ENCODE results near the gene IL34.

Gene IL34

GRCh38 chr16:70678121-70678897 lies 31.9 kb downstream of the IL34 start:
- ATAC-seq: no peak

DNA sequence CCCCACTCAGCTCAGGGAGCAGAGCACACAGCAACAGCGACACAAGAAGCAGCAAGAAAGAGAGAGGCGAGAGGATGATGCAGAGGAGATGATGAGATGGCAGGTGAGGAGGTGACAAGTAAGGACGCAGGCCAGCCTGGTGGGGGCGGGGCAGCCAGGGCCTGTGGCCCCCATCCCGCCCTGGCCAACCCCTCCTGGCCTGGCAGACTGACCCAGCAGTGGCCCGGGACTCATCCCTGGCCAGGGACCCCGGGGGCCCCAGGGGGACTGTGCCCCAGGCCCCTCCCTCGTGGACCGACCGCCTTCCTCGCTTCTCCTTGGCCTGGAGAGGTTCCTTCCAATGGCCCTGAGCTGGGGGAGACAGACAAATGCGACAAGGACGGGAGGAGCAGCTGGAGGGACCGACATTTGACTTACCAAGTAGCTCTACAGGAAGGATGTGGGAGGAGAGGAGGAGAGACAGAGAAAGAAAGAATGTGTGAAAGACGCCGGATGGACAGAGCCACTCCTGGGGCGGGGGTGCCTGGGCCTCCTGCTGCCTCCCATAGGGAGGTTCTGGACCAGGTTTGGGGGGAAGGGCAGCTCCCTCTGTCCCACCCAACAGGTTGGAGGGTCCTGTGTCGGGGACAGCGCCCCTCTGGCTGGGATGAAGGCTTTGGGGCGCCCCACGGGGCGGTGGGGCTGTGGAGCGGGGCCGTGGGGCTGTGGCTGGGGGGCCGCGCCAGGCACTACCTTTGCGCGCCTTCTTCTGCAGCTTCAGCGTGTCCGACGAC lies 32.7 kb downstream of the IL34 start:
- DNase-seq (no peak), ATAC-seq (no peak)

More at GRCh38 chr16:70678121-70678897, 31.9 kb downstream of the IL34 start:
- DNase-seq: no peak

DNA sequence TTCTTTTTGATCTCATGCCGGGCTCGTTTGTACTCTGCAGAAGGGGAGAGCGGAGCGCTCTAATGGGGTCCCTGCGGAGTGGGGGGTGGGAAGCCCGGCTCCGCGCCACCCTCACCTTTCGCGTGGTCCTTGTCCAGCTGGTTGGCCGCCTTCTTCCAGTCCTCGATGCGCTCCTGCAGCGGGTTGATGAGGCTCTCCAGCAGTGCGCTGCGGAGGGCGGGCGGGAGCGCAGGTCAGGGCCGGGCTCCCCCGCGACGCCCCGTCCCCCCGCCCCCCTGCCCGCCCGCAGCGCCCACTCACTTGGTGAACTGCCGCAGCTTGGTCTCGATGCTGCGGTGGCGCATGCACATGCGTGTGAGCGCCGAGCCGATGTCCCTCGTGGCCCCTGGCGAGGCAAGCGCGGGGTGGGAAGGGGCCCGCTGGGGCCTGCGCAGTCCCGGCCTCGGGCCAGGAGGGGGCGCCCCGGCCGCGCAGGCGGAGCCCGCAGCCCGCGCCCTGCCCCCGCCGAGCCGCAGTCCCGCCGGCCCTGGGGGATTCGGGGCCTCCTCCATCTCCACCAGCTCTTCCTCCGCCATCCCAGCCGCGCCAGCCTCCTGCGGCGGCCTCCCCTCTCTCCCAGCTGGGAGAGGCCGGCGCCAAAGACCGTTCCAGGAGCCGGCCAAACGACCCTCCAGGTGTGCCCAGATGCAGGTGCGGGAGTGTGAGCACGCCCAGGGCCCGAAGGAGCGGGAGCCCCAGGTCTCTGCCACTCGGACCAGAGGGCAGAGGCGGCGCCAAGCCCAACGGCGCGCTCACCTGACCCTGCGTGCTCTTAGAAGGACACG lies 33.5 kb downstream of the IL34 start:
- DNase-seq (peak; percentile 30), ATAC-seq (peak; percentile 39)

DNA sequence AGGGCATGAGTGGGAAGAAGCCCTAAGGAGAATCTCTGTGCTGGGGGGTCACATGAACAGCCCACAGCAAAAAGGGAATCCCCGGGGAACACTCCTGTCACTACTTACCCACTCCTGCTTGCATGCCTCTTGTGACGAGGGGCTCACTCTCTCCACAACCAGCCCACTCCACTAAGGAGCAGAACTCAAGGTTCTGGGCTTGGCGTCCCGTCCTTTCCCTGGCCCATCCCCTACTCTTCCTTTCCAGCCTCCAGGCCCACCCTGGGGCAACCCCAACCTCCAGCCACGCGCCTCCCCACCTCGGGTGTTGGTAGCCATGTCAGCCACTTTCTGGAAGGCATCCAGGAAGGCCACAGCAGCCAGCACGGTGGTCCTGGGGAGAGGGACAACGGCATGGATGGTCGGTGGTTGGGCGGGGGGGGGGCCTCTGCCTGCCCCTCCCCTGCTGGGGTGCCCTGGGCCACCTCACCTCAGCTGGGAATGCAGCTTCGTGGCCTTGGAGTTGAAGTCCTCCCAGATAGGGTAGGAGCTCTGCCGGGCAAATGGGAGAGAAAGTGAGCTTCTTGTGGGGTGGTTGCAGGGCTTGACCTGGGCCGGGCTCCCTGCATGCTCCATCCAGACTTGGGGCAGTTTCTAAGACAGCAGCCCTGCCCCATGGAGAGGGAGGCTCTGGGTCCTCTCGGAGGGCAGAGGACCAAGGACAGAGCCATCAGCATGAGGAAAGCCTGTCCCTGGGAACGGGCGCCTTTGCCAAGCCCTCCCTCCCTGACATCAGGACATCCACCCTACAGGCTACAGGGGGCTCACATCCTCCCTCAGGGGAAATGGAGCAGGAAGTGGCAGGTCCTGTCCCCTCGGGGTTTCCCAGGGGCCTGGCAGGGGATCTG lies 34.4 kb downstream of the IL34 start:
- DNase-seq (no peak), ATAC-seq (no peak)

DNA sequence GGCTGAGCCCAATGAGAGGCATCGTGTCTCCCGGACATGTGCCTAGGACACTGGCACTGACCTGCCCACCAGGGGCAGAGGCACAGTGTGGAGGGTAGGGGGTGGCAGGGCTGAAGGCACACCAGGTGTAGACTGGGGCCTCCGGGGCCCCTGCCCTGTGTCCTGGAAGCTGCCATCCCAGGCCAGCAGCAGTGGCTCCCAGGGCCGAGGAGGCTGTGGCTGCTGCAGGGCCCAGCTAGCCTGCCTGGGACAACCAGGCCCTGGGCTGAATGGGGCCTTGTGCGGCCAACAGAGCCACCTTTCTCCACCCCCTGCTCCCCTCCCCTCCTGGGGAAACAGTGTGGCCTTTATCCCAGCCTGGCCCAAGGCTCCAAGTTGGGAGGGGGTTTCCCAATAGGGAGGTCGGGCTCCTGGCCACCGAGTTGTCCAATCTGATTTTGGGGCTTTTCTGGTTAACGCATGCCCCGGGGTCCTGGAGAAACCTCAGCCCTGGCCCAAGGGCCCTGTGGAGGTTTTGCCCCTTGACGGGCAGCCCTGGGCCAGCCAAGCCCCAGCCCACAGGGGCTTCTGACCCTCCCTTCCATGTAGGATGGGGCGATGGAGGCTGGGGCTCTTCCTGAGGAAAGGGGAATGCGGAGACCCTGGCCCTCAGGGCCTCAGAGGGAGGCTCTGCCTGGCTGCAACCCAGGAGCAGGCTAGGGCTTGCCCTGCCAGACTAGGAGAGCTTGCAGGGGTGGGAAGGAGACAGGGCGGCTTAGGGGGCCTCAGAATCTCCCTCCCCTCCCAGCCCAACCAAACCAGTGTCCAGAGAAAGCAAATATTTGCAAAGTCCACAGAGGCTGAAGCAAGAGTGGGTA lies 35.3 kb downstream of the IL34 start:
- ATAC-seq (no peak), DNase-seq (no peak)

DNA sequence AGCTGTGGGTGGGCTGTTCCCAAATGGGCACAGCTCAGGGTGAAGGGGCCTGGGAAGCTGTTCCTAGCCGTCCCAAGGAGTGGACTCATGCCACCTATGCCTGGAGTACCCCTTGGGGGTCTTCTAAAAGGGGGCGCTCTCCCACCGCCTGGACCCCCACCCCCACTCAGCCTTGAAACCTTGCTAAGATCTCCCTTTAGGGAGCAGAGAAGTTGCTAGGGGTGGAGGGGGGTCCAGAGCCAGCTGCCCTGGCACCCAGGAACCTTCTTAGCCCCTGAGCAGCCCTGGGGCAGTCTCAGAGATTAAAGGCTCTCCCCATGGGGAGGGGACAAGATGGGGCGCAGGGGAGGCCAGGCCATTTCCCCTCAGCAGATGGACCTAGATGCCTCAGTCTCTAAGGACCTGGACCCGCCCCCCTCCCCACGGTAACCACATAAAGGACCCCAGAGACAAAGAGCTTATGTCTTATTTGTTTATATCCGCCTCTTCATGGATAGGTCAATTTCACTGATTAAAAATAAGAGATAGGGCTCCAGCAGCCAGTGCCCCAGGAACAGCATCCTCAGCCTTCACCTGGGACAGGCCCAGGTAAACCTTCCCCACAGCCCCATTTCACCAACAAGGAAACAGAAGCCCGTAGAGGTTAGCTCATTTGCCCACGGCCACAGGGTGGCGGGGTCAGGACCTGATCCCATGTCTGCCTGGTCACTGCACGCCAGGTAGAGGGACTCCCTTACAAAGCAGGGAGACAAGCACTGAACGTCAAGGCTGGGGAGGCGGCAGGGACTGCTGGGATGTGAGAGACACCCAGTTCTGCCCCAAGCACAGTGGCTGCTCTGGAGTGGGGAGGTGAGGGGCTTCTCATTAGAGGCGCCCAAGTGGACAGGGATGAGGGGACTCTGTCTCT lies 36.1 kb downstream of the IL34 start:
- ATAC-seq (no peak), DNase-seq (no peak)

GRCh38 chr16:70683146-70683944 lies 37.0 kb downstream of the IL34 start:
- DNase-seq: no peak

DNA sequence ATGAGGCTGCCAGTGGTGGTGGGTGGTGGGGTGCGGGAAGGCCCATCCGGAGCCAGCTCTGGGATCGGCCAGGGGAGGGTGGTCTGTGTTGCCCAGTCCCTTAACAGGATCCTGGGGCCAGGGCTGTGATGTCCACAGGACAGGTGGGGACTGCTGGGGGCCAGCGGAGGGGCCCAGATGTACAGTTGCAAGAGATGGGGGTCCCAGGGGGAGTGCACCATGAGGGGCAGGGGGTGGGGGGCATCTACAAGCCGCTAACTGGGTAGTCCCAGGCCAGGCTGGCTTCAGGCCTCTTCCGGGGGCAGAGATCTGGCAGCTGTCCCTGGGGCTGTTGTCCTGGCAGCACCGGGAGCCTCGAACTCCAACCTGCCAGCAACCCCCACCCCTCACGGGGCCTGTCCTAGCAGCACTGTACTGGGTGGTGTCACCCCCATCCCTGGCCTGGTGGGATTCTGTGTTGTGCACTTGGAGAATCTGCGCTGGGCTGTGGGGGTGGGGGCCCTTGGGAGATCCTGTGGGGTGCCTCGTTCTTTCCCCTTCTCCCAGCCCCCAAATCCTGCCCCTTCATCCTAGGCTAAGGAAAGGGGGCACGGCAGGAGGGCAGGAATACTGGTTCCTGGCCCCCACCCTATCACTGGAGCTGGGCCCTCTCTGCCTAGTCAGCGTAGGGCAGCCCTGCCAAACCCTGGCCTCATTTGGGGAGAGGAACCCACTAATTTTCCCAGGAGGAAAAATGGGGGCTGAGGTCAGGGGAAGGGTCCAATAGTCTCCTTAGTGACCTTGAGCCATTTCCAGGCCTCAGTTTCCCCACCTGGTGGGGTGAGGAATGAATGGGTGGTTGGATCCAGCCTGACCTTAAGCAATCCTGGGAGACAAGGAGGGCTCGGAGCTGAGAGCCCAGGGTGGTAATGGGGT lies 38.0 kb downstream of the IL34 start:
- ATAC-seq (no peak), DNase-seq (no peak)

More at GRCh38 chr16:70683146-70683944, 37.0 kb downstream of the IL34 start:
- ATAC-seq: no peak

GRCh38 chr16:70685061-70685937 lies 38.9 kb downstream of the IL34 start:
- DNase-seq (peak; percentile 27), ATAC-seq (peak; percentile 28)

- ATAC-seq: peak; percentile 14
- peak; percentile 57 for DNase-seq
Measured at GRCh38 chr16:70685938-70686375, 39.6 kb downstream of the IL34 start, which contains the start of gene MTSS2. TSS of gene MTSS2 (minus strand) at chr16:70686053. CDS start at chr16:70685791, 262 bp downstream.

DNA sequence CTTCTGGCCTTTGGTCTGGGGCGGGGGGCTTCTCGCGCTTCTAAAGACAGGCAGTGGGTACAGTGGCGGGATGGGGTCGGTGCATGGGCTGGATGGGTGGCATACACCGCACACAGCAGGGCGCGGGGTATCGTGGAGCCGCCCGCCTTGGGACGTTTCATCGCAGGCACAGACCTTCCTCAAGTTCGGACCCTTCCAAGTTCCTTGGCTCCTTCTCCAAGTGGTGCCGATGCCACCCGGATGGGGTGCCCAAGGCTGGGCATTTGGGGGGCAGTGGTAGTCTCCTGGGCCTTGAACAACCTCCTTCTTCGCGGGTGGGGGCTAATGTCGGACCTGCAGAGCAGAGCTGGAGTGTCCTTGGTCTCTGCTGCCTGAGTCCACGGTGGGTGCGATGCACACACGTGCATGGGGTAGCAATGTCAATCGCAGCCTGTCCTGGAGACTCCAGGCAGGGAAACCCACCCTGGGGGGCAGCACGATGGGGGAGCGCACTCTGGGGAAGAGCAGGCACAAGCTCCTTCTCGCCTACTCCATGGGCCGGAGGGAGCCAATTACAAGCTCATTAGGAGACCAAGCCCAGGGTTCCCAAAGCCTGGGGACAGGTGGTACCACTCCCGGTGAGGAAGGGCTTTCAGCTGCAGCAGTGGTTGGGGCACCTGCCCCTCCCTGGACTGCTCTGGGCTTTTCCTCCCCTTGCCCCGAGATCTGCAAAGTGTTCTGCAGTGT lies 40.2 kb downstream of the IL34 start:
- DNase-seq: no peak
- peak; percentile 2 for ATAC-seq

DNA sequence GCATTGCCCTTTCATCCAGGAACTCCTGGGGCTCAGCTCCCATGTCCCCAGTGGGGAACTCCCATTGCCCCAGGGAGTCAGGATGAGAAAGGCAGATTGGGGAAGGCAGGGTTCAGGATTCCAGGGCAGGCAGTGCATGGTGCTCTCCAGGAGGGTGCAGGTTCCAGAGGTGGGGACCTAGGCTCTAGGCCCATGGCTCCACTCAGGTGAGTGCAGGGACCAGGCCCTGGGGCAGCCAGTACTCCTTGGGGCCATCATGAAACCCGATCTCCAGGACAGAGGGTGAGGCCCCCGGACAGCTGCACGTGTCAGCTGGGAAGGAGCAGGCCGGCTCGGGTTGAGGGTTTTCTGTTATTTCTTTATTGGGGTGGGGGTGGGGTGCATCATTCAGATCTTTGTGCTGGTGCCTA lies 40.7 kb downstream of the IL34 start:
- DNase-seq (no peak), ATAC-seq (no peak)

DNA sequence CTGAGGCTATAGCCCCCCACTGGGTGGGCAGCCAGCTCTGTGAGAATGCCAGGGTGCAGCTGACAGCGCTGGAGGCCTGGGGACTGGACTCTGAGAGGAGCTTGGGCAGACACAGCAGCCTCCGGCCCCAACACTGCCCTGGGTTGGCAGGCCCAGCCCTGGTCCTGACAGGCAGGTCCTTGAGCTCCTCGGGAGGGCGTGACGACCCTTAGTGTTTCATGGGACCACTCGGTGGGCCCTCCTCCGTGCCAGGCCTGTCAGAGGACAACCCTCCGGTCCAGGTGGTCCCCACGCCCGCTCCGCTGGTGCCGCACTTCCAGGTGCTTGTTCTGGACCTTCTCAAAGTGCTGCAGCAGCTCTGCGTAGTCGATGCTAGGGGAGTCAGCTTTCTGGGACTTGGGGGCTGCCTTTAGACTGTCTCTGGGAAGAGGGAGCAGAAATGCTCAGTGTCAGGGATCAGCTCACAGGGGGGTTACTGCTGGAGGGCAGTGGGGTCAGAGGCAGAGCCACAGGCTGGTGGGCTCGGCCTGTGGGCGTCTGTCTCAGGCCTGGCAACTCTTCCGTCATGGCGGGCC lies 41.4 kb downstream of the IL34 start:
- no peak for DNase-seq
- no peak for ATAC-seq

DNA sequence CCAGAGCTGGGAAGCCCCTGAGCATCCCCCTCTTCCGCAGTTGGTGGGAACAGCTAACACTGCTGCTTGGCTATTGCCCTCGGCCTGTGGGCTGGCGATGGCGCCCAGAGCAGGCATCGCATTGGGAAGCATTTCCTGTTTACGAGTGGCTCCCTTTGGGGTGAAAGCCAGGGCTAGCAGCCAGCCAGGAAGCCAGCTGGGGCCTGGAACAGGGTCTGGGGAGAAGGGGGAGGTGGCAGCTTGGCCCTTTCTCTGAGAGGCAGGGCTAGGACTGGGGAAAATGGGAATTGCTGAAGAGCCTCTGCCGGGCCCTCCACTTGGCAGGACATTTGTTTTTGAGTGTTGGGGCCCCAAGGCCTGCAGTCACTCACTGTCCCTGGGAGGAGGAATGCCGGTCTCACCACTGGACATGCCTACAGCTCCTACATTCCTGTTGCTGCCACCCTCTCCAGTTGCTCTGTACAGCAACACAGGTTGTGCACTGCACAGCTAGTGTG lies 41.9 kb downstream of the IL34 start:
- no peak for ATAC-seq
- no peak for DNase-seq

All from stimulated activated naive CD8-positive, alpha-beta T cell treated with anti-CD3 and anti-CD28 coated beads, Interleukin-15, Interleukin-2, amounts not matched to agents 100 U/mL and 50 U/mL, for 24 hours (primary cell).